ENCODE results near the gene MRPS15.

DNA sequence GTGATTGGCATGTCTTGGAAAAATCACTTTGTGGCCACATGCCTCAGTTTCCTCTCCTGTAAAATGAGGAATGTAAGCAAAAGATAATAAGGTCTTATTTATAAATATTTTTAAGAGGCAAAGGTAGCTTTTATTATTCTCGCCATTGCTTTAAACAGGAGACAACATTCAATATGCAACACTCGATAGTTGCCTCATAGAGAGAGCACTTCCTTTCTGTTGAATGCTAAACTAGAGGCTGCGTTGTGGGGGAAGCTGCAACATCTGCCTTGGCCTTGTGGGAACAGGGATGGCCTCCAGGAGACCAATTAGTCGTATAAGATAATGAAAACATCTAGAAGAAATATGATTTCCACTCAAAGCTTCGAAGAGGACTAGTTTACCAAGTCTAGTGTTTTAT is 17.4 kb downstream of the MRPS15 start:
- TF ChIP-seq KLF10 (tag by site-specific recombination; IDR thresholded peaks at IDR 0.05) (no peak), ZNF610 (tag by site-specific recombination; IDR thresholded peaks at IDR 0.05; ENCODE audit: borderline replicate concordance) (no peak), ZBTB7A (tag by site-specific recombination; IDR thresholded peaks at IDR 0.05; ENCODE audit: low read depth) (no peak), ZNF521 (tag by site-specific recombination; IDR thresholded peaks at IDR 0.05) (no peak)
- TF ChIP-seq, protein P1, sequence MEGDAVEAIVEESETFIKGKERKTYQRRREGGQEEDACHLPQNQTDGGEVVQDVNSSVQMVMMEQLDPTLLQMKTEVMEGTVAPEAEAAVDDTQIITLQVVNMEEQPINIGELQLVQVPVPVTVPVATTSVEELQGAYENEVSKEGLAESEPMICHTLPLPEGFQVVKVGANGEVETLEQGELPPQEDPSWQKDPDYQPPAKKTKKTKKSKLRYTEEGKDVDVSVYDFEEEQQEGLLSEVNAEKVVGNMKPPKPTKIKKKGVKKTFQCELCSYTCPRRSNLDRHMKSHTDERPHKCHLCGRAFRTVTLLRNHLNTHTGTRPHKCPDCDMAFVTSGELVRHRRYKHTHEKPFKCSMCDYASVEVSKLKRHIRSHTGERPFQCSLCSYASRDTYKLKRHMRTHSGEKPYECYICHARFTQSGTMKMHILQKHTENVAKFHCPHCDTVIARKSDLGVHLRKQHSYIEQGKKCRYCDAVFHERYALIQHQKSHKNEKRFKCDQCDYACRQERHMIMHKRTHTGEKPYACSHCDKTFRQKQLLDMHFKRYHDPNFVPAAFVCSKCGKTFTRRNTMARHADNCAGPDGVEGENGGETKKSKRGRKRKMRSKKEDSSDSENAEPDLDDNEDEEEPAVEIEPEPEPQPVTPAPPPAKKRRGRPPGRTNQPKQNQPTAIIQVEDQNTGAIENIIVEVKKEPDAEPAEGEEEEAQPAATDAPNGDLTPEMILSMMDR (tag by site-specific recombination; IDR thresholded peaks at IDR 0.05): no peak
